Endodermal cell (in vitro differentiated cells): ENCODE results near the gene FAM83F. TPM values are rescaled to one million over a fixed set of nuclear protein-coding genes. Genes with fewer than 3 reads are reported as not detected.

Experiments used
- DNase-seq: peaks from one replicate; pipeline ENCODE4 v3.0.0-alpha.2; 2017
- H3K27ac ChIP-seq: 2 replicates; pipeline ENCODE4 v1.5.1; 2013; ENCODE audit warnings: mild to moderate bottlenecking, low read depth, low read length, moderate library complexity
- H3K27me3 ChIP-seq: 2 replicates; pipeline ENCODE4 v1.6.1; 2013; ENCODE audit warnings: mild to moderate bottlenecking, low read length, moderate library complexity; ENCODE audit not compliant: insufficient read depth, control insufficient read depth, poor library complexity, severe bottlenecking
- H3K36me3 ChIP-seq: 2 replicates; pipeline ENCODE4 v1.7.0; 2013; ENCODE audit warnings: mild to moderate bottlenecking, low read length, moderate library complexity; ENCODE audit not compliant: control insufficient read depth, insufficient read depth
- H3K4me1 ChIP-seq: one replicate; pipeline ENCODE4 v1.7.0; 2013; ENCODE audit warnings: low read length; ENCODE audit not compliant: control insufficient read depth, insufficient read depth
- H3K4me3 ChIP-seq: 2 replicates; pipeline ENCODE4 v1.5.1; 2013; ENCODE audit warnings: mild to moderate bottlenecking, low read length, moderate library complexity
- H3K9ac ChIP-seq: 2 replicates; pipeline ENCODE4 v1.6.1; 2013; ENCODE audit warnings: mild to moderate bottlenecking, low read length, moderate library complexity; ENCODE audit not compliant: poor library complexity, severe bottlenecking; ENCODE audit errors: extremely low read depth
- H3K9me3 ChIP-seq: 2 replicates; pipeline ENCODE4 v1.6.1; 2013; ENCODE audit warnings: mild to moderate bottlenecking, low read length, moderate library complexity; ENCODE audit not compliant: control insufficient read depth
- H3K27ac Mint-ChIP-seq: 2 replicates; pipeline ENCODE4 v1.8.0; 2020; ENCODE audit warnings: mixed read lengths
- H3K27me3 Mint-ChIP-seq: 2 replicates; pipeline ENCODE4 v1.8.0; 2021; ENCODE audit warnings: mild to moderate bottlenecking, mixed read lengths; ENCODE audit not compliant: insufficient read depth
- H3K36me3 Mint-ChIP-seq: 2 replicates; pipeline ENCODE4 v1.8.0; 2020; ENCODE audit warnings: low read depth, mixed read lengths
- H3K4me1 Mint-ChIP-seq: 2 replicates; pipeline ENCODE4 v1.8.0; 2020; ENCODE audit warnings: mixed read lengths
- H3K4me3 Mint-ChIP-seq: 2 replicates; pipeline ENCODE4 v1.8.0; 2020; ENCODE audit warnings: mild to moderate bottlenecking, moderate library complexity, mixed read lengths
- H3K9me3 Mint-ChIP-seq: 2 replicates; pipeline ENCODE4 v1.8.0; 2020; ENCODE audit warnings: mild to moderate bottlenecking, mixed read lengths
- WGBS, 2 experiments: methylation state at CpG; one replicate each; pipeline versions ENCODE4 v1.1.5 to v1.1.7; 2013; ENCODE audit warnings: missing lambda C conversion rate in 2 of 2, mixed read lengths in 1 of 2; ENCODE audit not compliant: insufficient coverage in 1 of 2, insufficient read length in 1 of 2; 5-methylcytosine and 5-hydroxymethylcytosine counted together
- total RNA-seq, 2 donors: library from RNA; stranded (reverse); fragmentation: NEBNext Ultra II Directional in 1 of 2; extraction: Animal tissue kit (Norgen Biotek cat#: 25700) in 1 of 2; gene quantifications; 2 replicates in 1 of 2; 3 replicates in 1 of 2; pipeline ENCODE4 v1.2.1, GENCODE V29; 2021
- TF ChIP-seq, protein P1 (sequence below): fragments of 200-600 bp; sonication (generic); conservative IDR thresholded peaks from 2 replicates; pipeline ENCODE4 v1.5.0; 2021; ENCODE audit warnings: antibody characterized with exemption, mild to moderate bottlenecking

The FAM83F gene
- total RNA-seq, 2 donors from 2014 or later, result 18.9 to 34.1 TPM

DNA sequence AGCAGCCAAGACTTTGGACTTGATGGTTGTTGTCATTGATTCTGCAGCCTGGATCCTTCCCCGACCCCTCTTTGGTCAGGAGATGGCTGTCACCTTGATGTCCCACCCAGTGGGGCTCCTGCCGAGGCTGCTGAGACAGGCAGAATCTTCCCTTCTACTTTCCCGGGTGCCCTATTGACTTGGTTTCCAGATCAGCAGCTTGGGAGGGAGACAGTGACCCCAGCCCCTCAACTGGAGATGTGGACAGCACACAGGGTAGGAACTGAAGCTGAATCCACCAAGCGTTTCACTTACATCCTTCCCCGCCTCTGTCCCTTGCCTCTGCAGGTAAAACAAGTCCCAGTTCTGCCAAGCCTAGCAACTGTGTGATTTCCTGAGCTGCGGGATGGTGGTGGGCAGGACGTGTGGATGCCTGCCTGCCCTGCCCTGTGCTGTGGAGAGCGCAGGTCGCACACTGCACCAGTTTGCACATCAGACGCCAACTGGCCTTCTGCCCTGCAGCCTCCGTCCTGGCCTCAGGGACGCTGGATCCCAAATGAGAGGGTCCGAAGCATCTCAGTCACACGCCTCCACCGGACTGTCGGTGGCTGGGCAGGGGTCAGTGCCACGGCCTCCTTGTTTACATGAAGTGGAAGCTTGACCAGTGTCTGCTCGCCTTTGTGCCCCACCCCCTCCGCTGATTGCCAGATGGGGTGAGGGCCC lies 34.6 kb downstream of the FAM83F start:
- Histone ChIP-seq H3K27ac (no peak overlapping the region), H3K9me3 (no peaks in the 10 kb centered on the region), H3K9ac (no peak overlapping the region), H3K4me3 (no peak overlapping the region), H3K4me1 (peaks cover 3% of the 10 kb centered on the region), H3K27me3 (no peaks in the 10 kb centered on the region), H3K36me3 (no peaks in the 10 kb centered on the region)
- H3K4me1 Mint-ChIP-seq, result peaks cover 3% of the 10 kb centered on the region
- no peaks in the 10 kb centered on the region for H3K27me3 Mint-ChIP-seq
- H3K27ac Mint-ChIP-seq, result no peak overlapping the region
- WGBS, 2 experiments, result 93 to 95% methylated on average over 14 to 19 of the region's 19 CpGs
- no peak overlapping the region for H3K4me3 Mint-ChIP-seq
- no peaks in the 10 kb centered on the region for H3K9me3 Mint-ChIP-seq
- H3K36me3 Mint-ChIP-seq, result peaks cover 11% of the 10 kb centered on the region
- TF ChIP-seq, protein P1, sequence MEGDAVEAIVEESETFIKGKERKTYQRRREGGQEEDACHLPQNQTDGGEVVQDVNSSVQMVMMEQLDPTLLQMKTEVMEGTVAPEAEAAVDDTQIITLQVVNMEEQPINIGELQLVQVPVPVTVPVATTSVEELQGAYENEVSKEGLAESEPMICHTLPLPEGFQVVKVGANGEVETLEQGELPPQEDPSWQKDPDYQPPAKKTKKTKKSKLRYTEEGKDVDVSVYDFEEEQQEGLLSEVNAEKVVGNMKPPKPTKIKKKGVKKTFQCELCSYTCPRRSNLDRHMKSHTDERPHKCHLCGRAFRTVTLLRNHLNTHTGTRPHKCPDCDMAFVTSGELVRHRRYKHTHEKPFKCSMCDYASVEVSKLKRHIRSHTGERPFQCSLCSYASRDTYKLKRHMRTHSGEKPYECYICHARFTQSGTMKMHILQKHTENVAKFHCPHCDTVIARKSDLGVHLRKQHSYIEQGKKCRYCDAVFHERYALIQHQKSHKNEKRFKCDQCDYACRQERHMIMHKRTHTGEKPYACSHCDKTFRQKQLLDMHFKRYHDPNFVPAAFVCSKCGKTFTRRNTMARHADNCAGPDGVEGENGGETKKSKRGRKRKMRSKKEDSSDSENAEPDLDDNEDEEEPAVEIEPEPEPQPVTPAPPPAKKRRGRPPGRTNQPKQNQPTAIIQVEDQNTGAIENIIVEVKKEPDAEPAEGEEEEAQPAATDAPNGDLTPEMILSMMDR, result no peak
- DNase-seq, result no peak

DNA sequence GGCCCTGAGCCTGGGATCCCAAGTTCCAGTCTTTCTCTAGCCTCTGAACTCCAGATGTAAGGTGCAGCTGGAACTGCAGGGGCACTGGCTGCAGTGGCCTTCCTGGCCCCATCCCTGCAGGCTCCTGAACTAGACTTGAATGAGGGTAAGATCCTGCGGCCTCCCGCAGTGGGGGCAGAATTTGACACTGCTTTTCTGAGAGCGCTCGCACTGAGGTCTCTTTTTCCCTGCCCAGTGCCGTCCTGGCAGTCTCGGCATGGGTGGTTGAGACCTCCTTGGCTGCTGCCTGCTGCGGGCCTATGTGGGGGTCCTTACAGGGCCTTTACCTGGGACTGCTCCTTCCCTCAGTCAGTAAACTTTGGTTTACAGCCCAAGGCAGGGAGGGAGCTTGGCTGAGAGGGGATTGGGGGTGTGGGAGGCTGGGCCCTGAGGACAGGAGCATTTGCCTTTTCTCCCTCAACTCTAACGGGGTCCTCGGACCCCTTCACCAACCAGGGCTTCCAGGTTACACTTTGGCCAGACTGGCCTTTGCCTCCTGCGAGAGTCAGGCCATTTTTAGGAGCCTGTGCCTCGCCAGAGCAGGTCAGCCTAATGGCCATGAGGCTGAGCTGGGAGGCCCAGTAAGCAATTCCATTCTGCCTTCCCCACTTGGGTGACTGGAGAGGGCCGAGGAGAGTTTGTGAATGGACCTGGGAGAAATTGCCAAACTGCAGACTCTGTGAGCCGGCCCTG lies 35.4 kb downstream of the FAM83F start:
- H3K9me3 Mint-ChIP-seq, result no peaks in the 10 kb centered on the region
- TF ChIP-seq, protein P1, result no peak
- H3K9me3 ChIP-seq, result no peaks in the 10 kb centered on the region
- H3K9ac ChIP-seq, result no peak overlapping the region
- no peaks in the 10 kb centered on the region for H3K4me1 ChIP-seq
- H3K36me3 ChIP-seq, result no peaks in the 10 kb centered on the region
- DNase-seq, result no peak
- no peak overlapping the region for H3K27ac ChIP-seq
- H3K27ac Mint-ChIP-seq, result peak overlapping the region; percentile 13
- no peaks in the 10 kb centered on the region for H3K27me3 ChIP-seq
- H3K4me3 Mint-ChIP-seq, result no peak overlapping the region
- H3K4me3 ChIP-seq, result no peak overlapping the region
- H3K36me3 Mint-ChIP-seq, result peaks cover 11% of the 10 kb centered on the region
- H3K27me3 Mint-ChIP-seq, result no peaks in the 10 kb centered on the region
- H3K4me1 Mint-ChIP-seq, result no peaks in the 10 kb centered on the region
- 92 to 100% methylated on average over 5 to 13 of the region's 13 CpGs for WGBS, 2 experiments

DNA sequence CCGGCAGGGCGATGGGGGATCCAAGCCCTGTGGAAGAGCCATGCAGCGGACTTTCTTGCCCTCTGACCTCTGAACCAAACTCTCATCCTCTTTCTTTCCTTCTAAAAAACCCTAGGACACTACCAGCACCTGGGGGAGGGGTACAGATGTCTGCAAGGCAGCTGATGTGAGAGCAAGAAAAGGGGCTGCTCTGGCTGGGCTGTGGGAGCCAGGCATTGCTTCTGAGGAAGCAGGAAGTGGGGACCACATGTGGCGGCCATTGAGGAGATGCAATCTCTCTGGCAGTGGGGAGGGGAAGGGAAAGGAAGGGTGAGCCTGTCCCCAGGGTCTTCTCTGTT lies 36.0 kb downstream of the FAM83F start:
- no peaks in the 10 kb centered on the region for H3K9me3 Mint-ChIP-seq
- no peak overlapping the region for H3K4me3 ChIP-seq
- H3K27me3 ChIP-seq, result no peaks in the 10 kb centered on the region
- H3K36me3 ChIP-seq, result no peaks in the 10 kb centered on the region
- 93% methylated on average over 4 of the region's 4 CpGs; no CpG with 5 or more reads in 1 of the 2 experiments for WGBS, 2 experiments
- no peaks in the 10 kb centered on the region for H3K4me1 Mint-ChIP-seq
- peak overlapping the region; percentile 13 for H3K27ac Mint-ChIP-seq
- H3K4me1 ChIP-seq, result no peaks in the 10 kb centered on the region
- no peak overlapping the region for H3K27ac ChIP-seq
- no peaks in the 10 kb centered on the region for H3K27me3 Mint-ChIP-seq
- H3K36me3 Mint-ChIP-seq, result peaks cover 11% of the 10 kb centered on the region
- DNase-seq, result peak; percentile 77
- no peak overlapping the region for H3K4me3 Mint-ChIP-seq
- no peak overlapping the region for H3K9ac ChIP-seq
- H3K9me3 ChIP-seq, result no peaks in the 10 kb centered on the region
- TF ChIP-seq, protein P1, result no peak
